Stimulated activated CD8-positive, alpha-beta memory T cell treated with anti-CD3 and anti-CD28 coated beads, Interleukin-12 subunit alpha, Interleukin-12 subunit beta, amount 100 ng/mL, for 24 hours (primary cell): ENCODE data around the gene C11orf21.

ENCODE experiments used
- DNase-seq: peaks from one replicate; pipeline ENCODE4 v3.0.0-alpha.2; 2020; ENCODE audit errors: extremely low read depth

The C11orf21 gene

DNA sequence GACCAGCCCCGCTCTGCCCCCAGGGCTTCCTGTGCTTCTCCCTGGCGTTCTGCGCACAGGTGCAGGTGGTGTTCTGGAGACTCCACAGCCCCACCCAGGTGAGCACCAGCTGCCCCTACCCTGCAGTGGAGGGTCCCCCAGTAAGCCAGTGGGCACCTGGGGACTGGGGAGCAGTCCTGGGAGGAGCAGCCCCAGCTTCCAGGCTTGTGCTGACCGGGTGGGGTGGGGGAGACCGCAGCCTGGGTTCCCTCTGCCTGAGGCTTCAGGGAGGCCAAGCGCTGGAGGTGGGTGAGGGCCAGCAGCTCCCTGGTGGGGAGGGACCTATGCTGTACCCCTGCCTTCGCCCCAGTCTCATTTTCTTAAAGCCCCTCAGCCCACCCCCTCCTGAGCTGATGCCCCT is 7.0 kb upstream of the C11orf21 start:
- no peak for DNase-seq

DNA sequence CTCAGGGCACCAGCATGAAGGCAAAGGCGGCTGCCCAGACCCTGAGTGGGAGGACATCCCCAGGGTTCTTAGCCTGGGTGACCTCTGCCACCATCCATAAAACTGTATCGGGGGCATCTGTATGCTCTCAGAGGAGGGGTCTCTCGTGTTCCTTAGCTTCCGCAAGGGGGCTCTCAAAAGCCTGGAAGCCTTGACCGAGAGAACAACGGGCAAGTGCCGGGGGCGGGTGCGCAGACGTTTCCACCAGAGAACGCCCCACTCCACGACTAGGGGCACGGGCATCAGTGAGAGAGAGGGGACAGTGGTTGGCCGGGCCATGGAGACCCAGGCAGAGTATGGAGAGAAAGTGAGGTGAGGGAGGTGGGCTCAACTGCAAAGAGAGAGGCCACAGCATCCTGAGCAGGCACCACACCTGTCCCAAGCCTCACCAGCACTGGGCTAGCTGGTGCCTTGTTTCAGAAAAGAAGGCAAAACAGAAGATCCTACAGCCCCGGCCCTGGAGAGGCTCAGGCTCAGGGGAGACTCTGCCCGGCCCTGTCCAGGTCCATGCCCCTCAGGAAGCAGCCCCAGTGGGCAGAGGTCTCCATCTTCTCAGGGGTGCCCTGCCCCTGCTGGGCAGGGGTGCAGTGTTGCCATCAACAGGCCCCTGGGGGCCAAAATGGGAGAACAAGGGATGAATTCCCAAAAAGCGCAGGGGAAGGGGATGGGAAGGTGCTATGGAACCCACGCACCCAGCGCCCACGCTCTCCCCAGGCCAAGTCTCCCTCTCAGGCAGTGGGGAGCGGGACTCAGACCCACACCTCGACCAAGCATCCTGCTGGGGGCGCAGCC is 6.0 kb upstream of the C11orf21 start:
- no peak for DNase-seq

DNA sequence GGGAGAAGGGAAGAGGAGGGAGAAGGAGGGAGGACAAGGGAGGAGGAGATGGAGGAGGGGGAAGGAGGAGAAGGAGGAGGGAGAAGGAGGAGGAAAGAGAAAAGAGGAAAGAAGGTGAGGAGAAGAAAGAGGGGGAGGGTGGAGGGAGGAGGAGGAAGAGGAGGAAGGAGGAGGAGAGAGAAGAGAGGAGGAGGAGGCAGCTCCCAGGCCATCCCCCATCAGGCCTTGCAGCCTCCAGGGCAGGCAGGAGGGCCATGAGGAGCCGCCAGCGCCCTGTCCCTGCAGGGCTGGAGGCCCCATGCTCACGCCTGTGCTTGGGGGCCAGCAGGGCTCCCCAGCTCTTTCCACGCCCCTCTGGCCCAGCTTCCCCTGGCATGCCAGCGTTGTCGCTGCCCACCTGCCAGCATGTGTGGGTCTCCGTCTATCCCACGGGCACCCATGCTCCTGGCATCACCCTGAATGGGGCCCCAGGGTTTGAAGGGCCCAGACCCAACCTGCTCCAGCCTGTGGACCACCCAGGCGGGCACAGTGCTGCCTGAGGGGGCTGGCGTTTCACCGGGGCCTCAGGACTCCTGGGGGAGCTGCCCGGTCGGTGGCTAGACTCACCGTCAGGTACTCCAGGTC is 5.3 kb upstream of the C11orf21 start:
- no peak for DNase-seq

DNA sequence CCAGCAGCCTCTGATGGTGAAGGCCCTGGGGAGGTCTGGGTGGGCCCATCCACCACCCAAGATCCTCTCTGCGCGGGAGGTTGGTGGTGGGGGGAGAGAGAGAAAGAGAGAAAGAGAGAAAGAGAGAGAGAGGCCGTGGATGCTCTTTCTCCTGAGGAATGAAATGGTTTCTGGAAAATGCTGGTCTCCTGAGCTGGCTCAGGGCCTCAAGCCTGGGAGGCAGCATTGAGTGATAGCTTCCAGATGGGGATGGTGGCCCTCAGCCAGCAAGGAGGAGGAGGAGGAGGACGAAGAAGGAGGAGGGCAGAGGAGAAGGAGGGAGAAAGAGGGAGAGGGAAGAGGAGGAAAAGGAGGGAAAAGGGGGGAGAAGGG is 4.7 kb upstream of the C11orf21 start:
- DNase-seq: no peak

DNA sequence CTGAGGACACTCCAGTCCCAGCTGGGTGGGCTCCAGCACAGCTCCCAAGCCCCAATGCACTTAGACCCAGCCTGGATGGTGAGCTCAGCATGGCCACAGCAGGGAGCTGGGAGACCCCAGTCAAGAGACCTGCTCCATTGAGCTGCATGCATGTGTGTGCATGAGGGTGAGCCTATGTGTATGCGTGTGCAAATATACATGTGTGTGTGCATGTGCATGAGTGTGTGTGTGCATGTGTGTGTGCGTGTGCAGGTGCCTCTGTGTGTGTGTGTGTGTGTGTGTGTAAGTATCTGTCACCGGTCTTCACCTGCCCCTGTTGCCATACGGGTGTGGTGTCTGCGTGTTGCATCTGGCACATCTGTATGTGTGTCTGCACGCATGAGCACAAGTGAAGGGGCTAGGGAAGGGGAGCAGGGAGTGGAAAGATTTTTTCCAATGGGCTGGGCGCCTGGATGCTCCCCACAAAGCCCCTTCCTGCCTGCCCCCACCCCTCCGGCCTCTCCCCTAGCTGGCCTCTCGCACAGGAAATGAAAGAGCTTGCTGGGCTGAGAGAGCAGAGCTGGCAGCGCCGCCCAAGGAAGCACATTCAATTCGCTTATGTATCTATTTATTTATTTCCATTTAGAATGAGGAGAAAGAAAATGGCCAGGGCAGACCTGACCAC is 4.2 kb upstream of the C11orf21 start:
- no peak for DNase-seq

DNA sequence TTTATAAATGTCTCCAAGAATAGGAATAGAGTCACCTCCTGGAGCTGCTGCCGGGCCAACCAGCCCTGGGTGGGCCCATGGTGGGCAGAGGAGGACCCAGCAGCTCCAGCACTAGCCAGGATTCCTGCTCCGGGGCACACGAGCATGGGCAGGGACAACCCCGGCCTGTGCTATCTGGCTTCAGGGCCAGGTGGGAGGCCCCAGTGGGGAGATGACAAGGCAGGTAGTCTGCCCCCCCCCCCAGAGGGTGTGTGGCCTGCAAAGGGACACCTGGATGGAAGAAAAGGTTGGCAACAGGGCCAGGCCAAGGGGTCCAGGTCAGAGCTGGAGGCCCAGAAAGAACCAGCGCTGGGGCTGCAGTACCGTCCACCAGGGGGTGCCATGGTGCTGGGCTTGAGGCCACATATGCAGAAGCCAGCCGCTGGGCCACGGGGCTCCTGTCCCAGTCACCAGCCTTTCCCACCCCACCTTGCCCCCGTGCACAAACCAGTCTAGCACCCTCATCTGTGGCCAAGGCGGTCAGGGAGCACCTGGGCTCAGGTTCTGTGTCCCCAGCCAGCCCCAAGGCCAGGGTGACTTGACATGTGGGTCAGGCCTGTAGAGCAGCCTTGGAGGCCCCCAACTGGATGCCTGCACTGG is 3.5 kb upstream of the C11orf21 start:
- peak; percentile 74 for DNase-seq

DNA sequence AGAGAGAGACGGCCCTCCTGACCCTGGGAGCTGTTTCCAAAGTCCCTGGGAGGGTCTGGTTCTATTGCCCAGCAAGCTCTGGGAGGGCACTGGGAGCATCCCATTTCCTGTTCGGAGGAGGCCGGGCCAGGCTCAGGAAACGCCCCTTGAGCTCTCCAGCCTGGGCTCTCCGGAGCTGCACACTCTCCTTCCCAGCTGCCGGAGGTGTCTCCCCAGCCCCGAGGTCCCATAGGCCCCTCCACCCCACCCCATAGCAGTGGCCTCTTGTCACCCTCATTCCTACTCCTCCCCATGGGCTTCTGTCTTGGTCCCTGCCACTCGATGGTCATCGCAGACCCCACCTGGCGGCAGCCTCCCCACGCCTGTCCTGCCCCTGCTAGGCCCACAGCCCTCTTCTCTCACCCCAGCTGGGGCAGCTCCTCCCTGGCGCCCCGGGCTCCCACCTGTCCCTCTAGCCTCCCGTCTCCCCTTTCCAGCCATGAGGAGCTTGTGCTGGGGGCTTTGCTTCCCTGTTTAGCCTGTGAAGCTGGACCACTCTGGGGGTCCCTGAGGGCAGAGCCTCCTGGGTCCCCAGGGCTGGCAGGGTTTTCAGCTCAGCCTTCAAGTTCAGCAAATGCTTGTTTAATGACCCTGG is 2.9 kb upstream of the C11orf21 start:
- no peak for DNase-seq

DNA sequence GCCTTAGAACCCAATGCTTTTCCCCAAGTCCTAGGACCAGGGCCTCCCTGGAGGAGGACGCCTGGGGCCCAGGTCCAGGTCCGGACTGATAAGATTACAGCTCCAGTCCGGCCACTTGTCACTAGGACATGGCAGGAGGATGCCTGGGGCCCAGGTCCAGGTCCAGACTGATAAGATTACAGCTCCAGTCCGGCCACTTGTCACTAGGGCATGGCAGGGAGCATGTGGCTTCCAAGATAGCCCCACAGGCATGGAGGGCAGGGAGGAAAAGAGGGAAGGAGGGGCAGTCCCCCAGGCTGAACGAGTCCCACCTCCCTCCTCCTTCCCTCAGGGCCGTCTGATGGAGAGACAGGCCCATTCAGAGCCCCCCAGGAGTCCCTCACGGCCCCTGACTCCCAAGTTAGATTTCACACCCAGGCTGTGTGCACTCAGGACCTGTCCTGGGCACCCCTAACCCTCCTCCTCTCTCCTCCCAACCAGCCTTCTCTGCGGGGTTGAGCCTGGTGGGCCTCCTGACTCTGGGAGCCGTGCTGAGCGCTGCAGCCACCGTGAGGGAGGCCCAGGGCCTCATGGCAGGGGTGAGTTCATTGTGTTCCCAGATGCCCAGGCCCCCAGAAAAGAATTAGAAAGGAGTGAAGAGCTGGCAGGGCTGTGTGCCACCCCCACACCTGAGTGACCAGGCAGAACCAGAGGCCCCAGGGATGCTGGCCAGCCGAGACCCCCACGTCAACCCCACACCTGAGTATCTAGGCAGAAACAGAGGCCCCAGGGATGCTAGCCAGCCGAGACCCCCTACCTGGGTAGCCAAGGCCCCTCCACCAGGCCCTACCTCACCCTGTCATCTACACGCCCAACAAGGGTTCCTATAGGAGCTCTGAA is 2.1 kb upstream of the C11orf21 start:
- DNase-seq: no peak

DNA sequence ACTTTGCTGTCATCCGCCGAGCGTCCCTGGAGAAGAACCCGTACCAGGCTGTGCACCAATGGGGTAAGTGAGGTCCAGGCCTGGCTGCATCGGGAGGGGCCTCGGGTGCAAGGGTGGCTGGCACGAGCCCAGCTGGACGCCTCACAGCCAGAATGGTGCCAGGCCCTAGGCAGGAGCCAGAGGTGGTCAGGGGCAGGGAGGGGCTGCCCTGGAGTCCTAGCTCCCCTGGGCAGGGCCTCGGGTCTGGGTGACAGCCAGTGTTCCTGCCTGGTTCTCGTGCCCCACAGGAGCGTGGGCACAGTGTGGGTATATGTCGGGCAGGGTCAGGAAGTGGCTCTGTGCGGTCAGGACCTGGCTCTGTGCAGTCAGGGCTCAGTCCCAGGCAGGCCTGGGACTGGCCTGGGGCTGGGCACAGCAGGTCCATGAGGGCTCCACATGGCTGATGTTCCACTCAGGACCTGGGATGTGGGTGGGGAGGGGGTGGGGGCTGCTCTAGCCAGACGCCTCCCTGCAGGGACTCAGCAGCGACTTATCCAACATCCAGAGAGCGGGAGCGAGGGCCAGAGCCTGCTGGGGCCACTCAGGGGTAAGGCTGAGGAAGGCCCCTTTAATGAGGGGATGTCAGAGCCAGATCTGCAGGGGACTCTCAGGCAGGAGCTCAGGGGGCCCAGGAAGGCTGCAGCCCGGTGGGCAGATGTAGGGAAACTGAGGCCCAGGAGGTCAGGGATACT is 1.3 kb upstream of the C11orf21 start:
- DNase-seq: no peak

DNA sequence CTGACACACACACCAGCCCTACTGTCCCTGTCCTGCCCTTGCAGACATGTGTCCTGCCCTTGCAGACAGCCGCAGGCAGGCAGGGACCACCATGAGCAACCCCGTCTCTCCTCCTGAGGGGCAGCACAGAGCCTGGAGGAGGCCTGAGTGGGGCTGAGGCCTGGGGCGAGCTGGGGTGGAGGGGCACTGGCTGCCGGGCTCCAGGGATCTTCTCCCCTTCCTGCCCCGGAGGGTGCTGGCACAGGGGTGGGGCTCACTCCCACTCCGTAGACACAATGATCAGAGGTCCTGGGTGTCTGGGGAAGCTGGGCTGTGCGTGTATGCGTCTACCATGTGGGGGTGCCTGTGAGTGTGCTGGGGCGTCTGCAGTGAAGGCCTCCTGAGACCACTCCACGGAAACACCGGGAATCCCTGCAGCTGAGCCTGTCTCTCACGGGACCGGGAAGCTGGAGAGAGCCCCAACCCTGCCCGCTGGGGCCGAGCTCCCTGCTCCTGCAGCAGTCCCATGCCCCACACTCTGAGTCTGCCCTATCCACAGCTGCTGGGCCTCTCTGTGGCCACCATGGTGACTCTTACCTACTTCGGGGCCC is 683 bp upstream of the C11orf21 start:
- no peak for DNase-seq

DNA sequence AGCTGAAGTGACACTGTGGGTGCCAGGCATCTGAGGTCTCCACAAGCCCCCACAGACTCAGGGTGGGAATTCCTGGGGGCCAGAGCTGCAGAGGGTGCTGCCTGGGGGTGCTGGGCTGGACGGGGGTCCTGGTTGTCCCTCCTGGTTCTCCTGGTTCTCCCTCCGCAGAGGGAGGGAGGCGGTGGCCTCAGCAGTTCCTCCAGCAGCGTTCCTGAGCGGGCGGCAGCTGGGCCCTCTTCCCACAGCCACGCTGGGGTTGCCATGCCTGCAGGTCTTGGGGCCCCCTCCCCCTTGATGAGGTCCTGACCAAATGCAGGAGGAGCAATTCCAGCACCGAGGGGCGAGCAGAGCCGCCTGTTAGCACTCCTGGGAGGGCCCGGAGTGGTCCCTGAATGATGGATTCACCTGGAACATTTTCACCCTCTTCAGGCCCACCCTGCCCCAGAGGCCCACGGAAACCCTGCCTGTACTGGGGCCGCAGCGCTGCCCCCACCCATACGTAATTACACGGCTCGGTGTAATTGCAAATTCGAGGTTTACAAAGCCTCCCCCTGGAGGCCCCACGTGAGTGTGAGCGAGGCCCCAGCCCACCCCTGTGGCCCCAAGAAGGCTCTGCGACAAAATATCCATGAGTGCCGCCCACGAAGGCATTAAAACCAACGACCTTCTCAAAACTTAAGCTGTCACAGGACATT is 635 bp downstream of the C11orf21 start:
- no peak for DNase-seq

DNA sequence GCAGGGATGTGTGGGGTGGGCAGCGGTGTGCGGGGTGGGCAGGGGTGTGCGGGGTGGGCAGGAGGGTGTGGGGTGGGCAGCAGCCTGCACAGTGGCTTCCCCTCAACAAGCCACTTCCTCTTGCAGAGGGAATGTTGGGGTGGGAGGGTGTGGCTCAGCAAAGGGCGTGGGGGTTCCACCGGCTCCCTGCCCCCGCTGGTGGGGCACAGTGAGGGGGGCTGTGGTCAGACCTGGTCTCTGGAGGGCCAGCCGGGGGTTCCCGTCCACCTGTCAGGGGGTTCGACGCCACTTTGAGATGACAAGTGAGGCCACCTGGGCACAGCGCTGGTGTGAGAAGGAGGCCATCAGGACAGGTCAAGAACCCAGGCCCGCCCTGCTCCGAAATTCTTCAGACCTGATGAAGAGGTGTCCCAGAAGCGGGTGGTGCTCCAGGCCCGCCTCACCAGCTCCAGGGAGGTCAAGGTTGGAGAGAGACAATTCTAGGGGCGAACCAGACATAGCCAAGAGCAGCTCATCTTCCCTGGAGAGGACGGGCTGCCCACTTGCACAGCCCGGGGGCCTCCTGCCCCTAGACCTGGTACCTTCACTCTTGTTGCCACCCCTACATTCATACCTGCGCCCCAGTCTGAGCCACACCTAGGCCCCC is 1.3 kb downstream of the C11orf21 start:
- DNase-seq: no peak

DNA sequence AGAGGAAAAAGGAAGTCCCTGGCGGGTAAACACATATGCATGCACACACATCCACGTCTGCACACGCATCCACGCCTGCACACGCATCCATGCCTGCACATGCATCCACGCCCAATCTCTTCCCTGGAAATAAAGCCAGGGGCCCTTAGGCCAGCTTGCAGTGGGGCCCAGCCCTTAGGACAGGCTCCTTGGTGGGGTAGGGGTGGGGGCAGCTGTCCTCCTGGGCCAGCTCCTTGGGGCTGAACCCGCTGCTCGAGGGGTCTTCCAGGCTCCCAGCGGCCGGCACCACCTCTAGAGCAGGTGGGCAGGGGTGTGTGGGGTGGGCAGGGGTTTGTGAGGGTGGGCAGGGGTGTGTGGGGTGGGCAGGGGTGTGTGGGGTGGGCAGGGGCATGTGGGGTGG is 1.9 kb downstream of the C11orf21 start:
- no peak for DNase-seq

DNA sequence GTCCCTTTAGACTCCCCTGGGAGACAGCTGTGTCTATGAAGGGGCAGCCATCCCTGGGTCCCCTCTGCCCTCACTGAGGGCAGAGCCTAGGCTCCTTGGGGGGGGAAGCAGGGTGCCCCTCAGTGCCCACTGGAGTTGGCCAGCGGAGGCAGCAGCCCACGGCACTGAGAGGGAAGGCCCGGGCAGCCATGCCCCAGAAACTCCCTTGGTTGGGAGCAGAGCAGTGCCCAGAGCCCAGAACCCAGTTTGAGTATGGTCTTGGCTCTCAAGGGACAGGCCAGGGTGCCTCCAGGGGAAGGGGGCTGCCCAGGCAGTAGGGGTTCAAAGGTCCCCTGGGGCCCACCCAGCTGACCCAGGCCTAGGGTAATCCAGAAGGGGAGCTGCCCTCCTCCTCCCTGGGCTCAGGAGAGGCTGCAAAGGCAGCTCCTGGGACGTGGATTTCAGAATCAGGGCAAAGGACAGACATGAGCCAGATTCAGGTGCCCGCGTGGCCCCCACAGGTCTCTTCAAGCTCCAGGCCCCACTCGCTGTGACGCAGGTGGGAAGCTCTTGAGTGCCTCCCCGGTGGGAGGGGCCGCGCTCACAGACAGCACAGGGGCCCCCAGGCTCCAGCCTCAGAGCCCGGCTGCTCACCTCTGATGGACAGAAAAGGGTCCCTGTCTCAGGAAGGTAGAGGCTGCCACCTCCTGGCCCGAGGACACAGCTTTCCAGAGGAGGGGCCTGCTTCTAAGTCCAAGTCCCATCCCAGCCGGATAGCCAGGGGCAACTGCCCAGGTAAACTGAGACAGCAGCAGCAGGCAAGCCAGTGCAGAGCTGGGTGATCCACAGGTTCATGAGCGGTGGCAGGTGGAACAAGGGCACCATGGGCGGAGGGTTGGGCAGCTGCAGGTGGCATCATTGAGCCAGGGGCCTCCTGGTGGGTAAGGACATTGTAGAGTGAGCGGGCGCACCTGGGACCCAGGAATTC is 2.6 kb downstream of the C11orf21 start:
- no peak for DNase-seq

DNA sequence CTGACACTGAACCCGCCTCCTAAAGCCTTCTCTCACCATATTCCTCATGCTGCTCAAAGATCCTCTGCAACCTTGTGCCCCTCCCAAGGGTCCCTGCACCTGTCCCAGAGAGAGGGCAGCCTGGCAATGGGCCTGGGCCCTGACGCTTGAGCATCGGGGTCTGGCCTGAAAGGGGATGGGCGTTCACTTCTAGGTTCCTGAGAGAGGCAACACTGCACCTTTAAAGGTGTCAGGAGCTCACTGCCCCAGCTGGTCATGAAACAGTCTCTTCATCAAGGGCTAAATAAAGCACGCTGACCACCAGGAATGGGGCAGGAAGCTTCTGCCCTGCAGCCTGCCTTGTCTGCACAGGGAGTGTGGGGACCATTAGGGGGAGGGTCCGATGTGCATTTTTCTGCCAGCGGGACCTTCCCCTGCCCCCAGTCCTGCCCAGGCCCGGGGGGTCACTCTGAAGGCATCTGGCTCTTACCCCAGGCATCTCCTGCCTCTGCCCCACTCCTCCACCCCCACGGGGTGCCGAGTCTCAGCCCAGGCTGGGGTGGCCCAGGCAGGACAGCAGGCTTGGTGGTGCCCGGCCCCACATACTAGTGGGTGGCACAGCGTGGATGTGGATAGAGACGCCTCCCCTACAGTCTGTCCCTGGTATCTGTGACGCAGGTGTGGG is 3.5 kb downstream of the C11orf21 start:
- DNase-seq: no peak

DNA sequence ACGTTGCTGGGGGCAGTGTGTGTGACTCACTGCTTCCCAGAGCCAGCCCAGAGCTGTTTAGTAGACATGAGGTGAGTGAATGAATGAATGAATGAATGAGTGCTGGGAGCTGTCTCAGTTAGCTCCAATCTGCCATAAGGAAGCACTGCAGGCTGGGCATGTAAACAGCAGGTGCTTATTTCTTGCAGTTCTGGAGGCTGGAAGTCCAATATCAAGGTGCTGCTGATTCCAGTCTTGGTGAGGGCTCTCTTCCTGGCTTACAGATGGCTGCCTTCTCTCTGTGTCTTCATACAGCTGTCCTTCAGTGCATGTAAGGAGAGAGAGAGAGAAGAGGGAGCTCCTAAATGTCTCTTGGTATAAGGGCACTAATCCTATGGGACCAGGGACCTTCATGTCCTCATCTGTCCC is 4.1 kb downstream of the C11orf21 start:
- DNase-seq: no peak
